ENCODE results near the gene SMAD9. TPM values are rescaled to one million over a fixed set of nuclear protein-coding genes. Genes with fewer than 3 reads are reported as not detected.
"Not testable (repeated sequence)": the region's sequence is repeated elsewhere in the genome, so short reads cannot be mapped to it uniquely, and the experiment has no call there.

SMAD9 gene
- total RNA-seq, 2 donors from 2014 or later, result 0.42 TPM; not detected in 1

GRCh38 chr13:36891752-36892151, 28.3 kb downstream of the SMAD9 start:
- no peak overlapping the region for H3K27ac Mint-ChIP-seq
- H3K36me3 Mint-ChIP-seq (ENCODE audit: low read depth), result no peaks in the 10 kb centered on the region
- no peak for ATAC-seq (replicated peaks)
- H3K4me3 Mint-ChIP-seq, result no peak overlapping the region
- H3K27me3 Mint-ChIP-seq, result peaks cover 32% of the 10 kb centered on the region
- no peaks in the 10 kb centered on the region for H3K4me1 Mint-ChIP-seq
- H3K9me3 Mint-ChIP-seq, result no peaks in the 10 kb centered on the region

GRCh38 chr13:36888645-36889044, 31.4 kb downstream of the SMAD9 start:
- Mint-ChIP-seq H3K4me3 (no peak overlapping the region), H3K9me3 (no peaks in the 10 kb centered on the region), H3K27ac (no peak overlapping the region), H3K4me1 (no peaks in the 10 kb centered on the region), H3K36me3 (ENCODE audit: low read depth) (no peaks in the 10 kb centered on the region), H3K27me3 (peaks cover 31% of the 10 kb centered on the region)
- no peak for ATAC-seq (replicated peaks)

GRCh38 chr13:36887758-36888521, 32.1 kb downstream of the SMAD9 start:
- peaks cover 31% of the 10 kb centered on the region for H3K27me3 Mint-ChIP-seq
- no peak overlapping the region for H3K27ac Mint-ChIP-seq
- no peak for ATAC-seq (replicated peaks)

GRCh38 chr13:36885901-36886300, 34.1 kb downstream of the SMAD9 start:
- no peaks in the 10 kb centered on the region for H3K4me1 Mint-ChIP-seq
- no peak overlapping the region for H3K27ac Mint-ChIP-seq
- H3K4me3 Mint-ChIP-seq, result no peak overlapping the region
- no peaks in the 10 kb centered on the region for H3K36me3 Mint-ChIP-seq (ENCODE audit: low read depth)
- no peak for ATAC-seq (replicated peaks)
- H3K27me3 Mint-ChIP-seq, result peaks cover 28% of the 10 kb centered on the region
- no peaks in the 10 kb centered on the region for H3K9me3 Mint-ChIP-seq

More at GRCh38 chr13:36887758-36888521, 32.1 kb downstream of the SMAD9 start:
- Mint-ChIP-seq H3K4me3 (no peak overlapping the region), H3K4me1 (no peaks in the 10 kb centered on the region), H3K36me3 (ENCODE audit: low read depth) (no peaks in the 10 kb centered on the region), H3K9me3 (no peaks in the 10 kb centered on the region)

- no peak overlapping the region for H3K4me3 Mint-ChIP-seq
- H3K36me3 Mint-ChIP-seq (ENCODE audit: low read depth), result no peaks in the 10 kb centered on the region
- no peaks in the 10 kb centered on the region for H3K9me3 Mint-ChIP-seq
- H3K27ac Mint-ChIP-seq, result no peak overlapping the region
- no peak for ATAC-seq (replicated peaks)
- H3K4me1 Mint-ChIP-seq, result no peaks in the 10 kb centered on the region
- peaks cover 25% of the 10 kb centered on the region for H3K27me3 Mint-ChIP-seq
These were observed 35.8 kb downstream of the SMAD9 start for GRCh38 chr13:36884235-36884634.

- Mint-ChIP-seq H3K36me3 (ENCODE audit: low read depth) (no peaks in the 10 kb centered on the region), H3K9me3 (no peaks in the 10 kb centered on the region), H3K27ac (no peak overlapping the region), H3K4me1 (no peaks in the 10 kb centered on the region), H3K4me3 (no peak overlapping the region), H3K27me3 (peaks cover 24% of the 10 kb centered on the region)
- ATAC-seq (replicated peaks), result no peak
These were observed 36.2 kb downstream of the SMAD9 start for GRCh38 chr13:36883824-36884223.

- not testable (repeated sequence) for H3K27ac Mint-ChIP-seq; H3K4me3 Mint-ChIP-seq; H3K36me3 Mint-ChIP-seq (ENCODE audit: low read depth); H3K9me3 Mint-ChIP-seq; H3K4me1 Mint-ChIP-seq; ATAC-seq (replicated peaks)
- peaks cover 20% of the 10 kb centered on the region for H3K27me3 Mint-ChIP-seq
These were observed 36.6 kb downstream of the SMAD9 start for GRCh38 chr13:36883392-36883791.

- Mint-ChIP-seq H3K27ac (no peak overlapping the region), H3K4me3 (no peak overlapping the region), H3K36me3 (ENCODE audit: low read depth) (no peaks in the 10 kb centered on the region), H3K9me3 (no peaks in the 10 kb centered on the region), H3K27me3 (peaks cover 20% of the 10 kb centered on the region), H3K4me1 (no peaks in the 10 kb centered on the region)
- ATAC-seq (replicated peaks), result no peak
These were observed 37.1 kb downstream of the SMAD9 start for GRCh38 chr13:36882829-36883390.

GRCh38 chr13:36880961-36881360, 39.1 kb downstream of the SMAD9 start:
- no peaks in the 10 kb centered on the region for H3K36me3 Mint-ChIP-seq (ENCODE audit: low read depth)
- ATAC-seq (replicated peaks), result no peak
- peaks cover 9% of the 10 kb centered on the region for H3K27me3 Mint-ChIP-seq
- H3K9me3 Mint-ChIP-seq, result no peaks in the 10 kb centered on the region
- no peak overlapping the region for H3K4me3 Mint-ChIP-seq
- no peak overlapping the region for H3K27ac Mint-ChIP-seq
- H3K4me1 Mint-ChIP-seq, result no peaks in the 10 kb centered on the region

GRCh38 chr13:36879218-36879938, 40.7 kb downstream of the SMAD9 start:
- H3K4me3 Mint-ChIP-seq, result no peak overlapping the region
- H3K4me1 Mint-ChIP-seq, result no peaks in the 10 kb centered on the region
- no peak for ATAC-seq (replicated peaks)
- H3K9me3 Mint-ChIP-seq, result no peaks in the 10 kb centered on the region
- no peak overlapping the region for H3K27ac Mint-ChIP-seq
- no peaks in the 10 kb centered on the region for H3K36me3 Mint-ChIP-seq (ENCODE audit: low read depth)
- peaks cover 3% of the 10 kb centered on the region for H3K27me3 Mint-ChIP-seq

- H3K27ac Mint-ChIP-seq, result no peak overlapping the region
- H3K4me3 Mint-ChIP-seq, result no peak overlapping the region
- no peaks in the 10 kb centered on the region for H3K9me3 Mint-ChIP-seq
- H3K4me1 Mint-ChIP-seq, result no peaks in the 10 kb centered on the region
- peaks cover 17% of the 10 kb centered on the region for H3K27me3 Mint-ChIP-seq
- no peak for ATAC-seq (replicated peaks)
- H3K36me3 Mint-ChIP-seq (ENCODE audit: low read depth), result no peaks in the 10 kb centered on the region
These were observed 44.1 kb downstream of the SMAD9 start for GRCh38 chr13:36875961-36876360.

- Mint-ChIP-seq H3K9me3 (no peaks in the 10 kb centered on the region), H3K4me1 (no peaks in the 10 kb centered on the region)
These were observed 44.6 kb downstream of the SMAD9 start for GRCh38 chr13:36875431-36875830.

GRCh38 chr13:36872621-36873020, 47.4 kb downstream of the SMAD9 start:
- H3K4me1 Mint-ChIP-seq, result no peaks in the 10 kb centered on the region
- H3K27me3 Mint-ChIP-seq, result peaks cover 23% of the 10 kb centered on the region
- no peaks in the 10 kb centered on the region for H3K9me3 Mint-ChIP-seq
- H3K4me3 Mint-ChIP-seq, result no peak overlapping the region
- no peak overlapping the region for H3K27ac Mint-ChIP-seq
- no peaks in the 10 kb centered on the region for H3K36me3 Mint-ChIP-seq (ENCODE audit: low read depth)
- ATAC-seq (replicated peaks), result no peak

More at GRCh38 chr13:36875431-36875830, 44.6 kb downstream of the SMAD9 start:
- no peak for ATAC-seq (replicated peaks)
- H3K4me3 Mint-ChIP-seq, result no peak overlapping the region
- no peak overlapping the region for H3K27ac Mint-ChIP-seq
- no peaks in the 10 kb centered on the region for H3K36me3 Mint-ChIP-seq (ENCODE audit: low read depth)
- peaks cover 18% of the 10 kb centered on the region for H3K27me3 Mint-ChIP-seq

- no peaks in the 10 kb centered on the region for H3K9me3 Mint-ChIP-seq
- no peaks in the 10 kb centered on the region for H3K36me3 Mint-ChIP-seq (ENCODE audit: low read depth)
- no peak for ATAC-seq (replicated peaks)
- H3K27ac Mint-ChIP-seq, result no peak overlapping the region
- H3K4me1 Mint-ChIP-seq, result no peaks in the 10 kb centered on the region
- no peak overlapping the region for H3K4me3 Mint-ChIP-seq
- H3K27me3 Mint-ChIP-seq, result peaks cover 31% of the 10 kb centered on the region
These were observed 49.9 kb downstream of the SMAD9 start for GRCh38 chr13:36870050-36870692.

Data from activated T-helper 17 cell treated with anti-CD3 and anti-CD28 coated beads, Interleukin-2, amount 50 U/mL, for 72 hours (primary cell).